IPS DF 19.7 (cell line): ENCODE data around the gene MRPL34.

Experiments used
- DNase-seq: peaks from one replicate; pipeline ENCODE4 v3.0.0-alpha.2; 2013; ENCODE audit warnings: low read depth, low spot score

MRPL34 gene

DNA sequence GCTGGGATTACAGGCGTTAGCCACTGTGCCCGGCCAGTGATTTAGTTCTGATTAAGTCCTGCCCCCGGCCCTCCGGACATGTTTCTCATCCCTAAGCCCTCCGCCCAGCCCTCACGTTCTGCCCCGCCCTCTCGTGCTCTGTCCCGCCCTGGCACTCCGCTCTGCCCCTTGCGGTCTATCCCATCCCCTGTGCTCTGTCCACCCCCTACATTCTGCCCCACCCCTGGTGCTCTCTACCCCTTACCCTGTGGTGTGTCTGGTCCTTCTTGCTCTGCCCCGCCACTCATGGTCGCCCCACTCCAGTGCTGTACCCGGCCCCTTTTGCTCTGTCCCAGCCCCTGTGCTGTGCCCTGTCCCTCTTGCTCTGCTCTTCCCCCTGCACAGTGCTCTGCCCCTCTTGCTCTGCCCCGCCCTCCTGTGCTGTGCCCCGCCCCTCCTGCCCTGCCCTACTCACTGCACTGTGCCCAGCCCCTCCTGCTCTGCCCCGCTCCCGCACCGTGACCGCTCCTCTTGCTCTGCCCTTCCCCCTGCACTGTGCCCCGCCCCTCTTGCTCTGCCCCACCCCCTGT is 34.7 kb downstream of the MRPL34 start:
- no peak for DNase-seq

DNA sequence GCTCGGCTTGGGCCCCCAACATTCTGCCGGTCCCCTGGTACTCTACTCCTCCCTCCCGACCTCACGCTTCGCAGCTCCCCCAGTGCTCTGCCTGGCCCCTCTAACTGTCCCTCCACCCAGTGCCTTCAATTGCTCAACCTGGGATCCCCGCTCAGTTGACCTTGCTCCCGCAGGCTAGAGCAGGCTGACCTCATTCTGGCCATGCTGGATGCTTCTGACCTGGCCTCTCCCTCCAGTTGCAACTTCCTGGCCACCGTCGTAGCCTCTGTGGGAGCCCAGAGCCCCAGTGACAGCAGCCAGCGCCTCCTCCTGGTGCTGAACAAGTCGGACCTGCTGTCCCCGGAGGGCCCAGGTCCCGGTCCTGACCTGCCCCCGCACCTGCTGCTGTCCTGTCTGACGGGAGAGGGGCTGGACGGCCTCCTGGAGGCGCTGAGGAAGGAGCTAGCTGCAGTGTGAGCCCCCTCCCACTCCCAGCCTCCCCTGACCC is 35.2 kb downstream of the MRPL34 start:
- no peak for DNase-seq

DNA sequence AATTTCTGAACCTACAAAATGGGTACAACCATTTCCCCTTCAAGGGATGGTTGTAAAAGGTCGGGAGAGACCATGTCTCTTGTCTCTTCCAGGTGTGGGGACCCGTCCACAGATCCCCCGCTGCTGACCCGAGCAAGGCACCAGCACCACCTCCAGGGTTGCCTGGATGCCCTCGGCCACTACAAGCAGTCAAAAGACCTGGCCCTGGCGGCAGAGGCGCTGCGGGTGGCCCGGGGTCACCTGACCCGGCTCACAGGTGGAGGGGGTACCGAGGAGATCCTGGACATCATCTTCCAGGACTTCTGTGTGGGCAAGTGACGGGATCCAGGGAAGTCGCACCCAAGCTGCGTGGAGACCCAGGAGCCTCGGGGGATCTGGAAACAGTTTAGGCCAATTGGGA is 35.7 kb downstream of the MRPL34 start:
- DNase-seq: no peak

DNA sequence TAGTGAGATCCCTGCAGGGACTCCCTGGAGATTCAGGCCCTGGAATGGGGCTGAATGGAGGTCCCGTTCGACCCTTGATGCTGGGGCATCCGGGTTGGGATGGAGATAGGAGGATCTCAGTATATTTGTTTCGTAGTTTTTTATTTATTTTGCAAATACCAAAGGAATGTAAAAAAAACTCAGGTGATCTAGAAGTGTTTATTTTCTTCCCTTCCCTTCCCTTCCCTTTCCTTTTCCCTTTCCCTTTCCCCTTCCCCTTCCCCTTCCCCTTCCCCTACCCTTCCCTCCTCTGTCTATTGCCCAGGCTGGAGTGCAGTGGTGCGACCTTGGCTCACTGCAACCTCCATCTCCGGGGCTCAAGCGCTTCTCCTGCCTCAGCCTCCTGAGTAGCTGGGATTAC is 36.2 kb downstream of the MRPL34 start:
- no peak for DNase-seq

DNA sequence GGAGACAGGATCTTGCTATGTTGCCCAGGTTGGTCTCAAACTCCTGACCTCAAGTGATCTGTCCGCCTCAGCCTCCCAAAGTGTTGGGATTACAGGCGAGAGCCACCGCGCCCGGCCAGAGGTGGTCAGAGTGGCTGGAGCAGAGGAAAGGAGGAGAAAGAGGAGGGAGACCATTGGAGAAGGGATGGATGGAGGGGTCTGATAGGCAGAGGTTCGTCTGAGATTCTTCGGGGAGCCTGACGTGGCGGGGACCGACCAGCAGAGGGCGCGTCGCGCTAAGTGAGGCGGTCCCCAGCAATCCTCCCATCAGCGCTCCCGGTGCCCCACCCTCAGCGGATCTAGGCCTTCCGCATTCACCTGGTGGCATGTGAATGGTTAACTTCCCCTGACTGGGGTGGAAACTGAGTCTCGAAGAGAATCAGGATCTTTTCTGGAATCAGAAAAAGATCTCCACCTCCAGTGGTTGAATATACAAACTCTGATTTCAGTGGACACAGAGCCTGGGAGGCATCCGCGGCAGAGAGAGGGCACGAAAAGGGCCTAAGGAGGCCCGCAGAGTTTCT is 40.5 kb downstream of the MRPL34 start:
- DNase-seq: no peak

DNA sequence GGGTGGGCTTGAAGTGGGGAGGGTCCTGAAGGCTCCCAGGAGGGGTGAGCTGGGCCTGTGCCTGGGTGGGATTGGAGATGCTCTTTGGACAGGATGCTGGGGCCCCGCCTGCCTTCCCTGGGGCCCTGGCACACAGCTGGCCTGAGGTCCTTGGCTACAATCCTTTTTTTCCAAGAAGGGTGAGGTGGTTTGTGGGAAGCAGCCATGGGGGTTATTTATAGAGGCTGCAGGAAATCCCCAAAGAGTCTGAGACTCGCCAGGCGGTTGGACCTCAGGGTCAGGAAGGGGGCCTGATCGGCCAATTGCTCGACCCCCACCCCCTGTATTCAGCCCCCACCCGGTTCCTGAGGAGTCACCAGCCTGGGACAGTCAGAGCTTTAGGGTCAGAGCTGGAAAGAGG is 41.7 kb downstream of the MRPL34 start:
- no peak for DNase-seq

DNA sequence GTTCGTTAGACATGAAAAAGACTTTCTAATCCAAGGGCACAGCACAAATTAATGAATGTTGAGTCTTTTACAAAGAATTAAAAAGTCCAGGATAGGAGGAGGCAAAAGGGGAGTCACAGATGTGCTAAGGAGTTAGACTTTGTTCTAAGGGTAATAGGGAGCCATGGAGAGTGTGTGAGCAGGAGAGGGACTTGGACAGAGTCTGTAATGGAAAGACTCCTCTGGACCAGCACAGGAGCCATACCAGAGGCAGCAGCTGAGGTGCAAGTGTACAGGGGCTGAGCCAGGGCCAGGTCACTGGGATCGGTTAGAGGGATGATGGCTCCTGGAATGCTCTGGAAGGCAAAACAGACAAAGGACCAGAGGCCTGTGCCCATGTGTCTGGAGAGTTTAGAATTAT is 42.2 kb downstream of the MRPL34 start:
- no peak for DNase-seq

DNA sequence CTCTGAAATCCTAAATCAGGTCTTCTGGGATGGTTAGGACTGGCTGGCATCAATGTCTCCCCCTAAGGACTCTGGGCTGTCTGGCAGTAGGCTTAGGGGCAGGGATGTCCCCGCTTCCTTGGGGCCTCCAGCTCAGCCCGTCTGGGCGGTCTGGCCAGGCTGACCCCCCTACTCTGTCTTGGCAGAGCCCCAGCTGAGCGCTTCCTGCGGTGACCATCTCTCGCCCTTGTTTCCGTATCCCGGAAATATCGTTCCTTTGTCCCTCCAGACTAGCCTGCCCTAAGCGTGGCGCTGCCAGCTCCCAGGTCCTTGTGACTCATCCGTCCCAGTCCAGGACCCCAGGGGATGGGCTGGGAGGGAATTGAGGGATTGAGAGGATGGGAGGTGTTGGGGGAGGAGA is 43.0 kb downstream of the MRPL34 start:
- no peak for DNase-seq

DNA sequence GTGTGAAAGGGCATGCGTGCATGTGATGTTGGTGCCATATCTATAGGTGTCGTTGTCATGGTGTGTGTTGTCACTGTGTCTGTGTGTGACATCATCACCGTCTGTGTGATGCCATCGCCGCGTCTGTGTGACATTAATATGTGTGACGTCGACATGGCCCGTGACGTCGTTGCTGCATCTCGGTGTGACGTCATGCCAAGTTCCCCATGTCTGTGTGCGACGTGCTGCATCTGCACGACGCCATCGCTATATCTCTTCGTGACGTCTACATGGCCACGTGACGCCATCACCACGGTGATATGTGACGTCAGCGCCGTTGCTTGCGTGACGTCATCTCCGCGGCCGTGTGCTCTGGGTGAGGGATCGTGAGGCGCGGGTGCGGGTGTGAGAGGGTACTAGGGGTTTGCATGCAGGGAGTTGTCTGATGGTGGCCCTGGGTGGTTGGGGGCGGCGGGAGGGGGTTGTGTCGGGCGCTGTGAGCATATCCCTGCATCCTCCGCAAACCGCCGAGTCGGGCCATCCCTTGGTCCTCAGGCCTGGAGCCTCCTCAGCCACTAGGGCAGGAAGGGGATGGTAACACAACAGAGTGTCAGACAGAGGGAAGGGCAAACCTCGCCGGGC is 46.3 kb downstream of the MRPL34 start:
- DNase-seq: no peak

DNA sequence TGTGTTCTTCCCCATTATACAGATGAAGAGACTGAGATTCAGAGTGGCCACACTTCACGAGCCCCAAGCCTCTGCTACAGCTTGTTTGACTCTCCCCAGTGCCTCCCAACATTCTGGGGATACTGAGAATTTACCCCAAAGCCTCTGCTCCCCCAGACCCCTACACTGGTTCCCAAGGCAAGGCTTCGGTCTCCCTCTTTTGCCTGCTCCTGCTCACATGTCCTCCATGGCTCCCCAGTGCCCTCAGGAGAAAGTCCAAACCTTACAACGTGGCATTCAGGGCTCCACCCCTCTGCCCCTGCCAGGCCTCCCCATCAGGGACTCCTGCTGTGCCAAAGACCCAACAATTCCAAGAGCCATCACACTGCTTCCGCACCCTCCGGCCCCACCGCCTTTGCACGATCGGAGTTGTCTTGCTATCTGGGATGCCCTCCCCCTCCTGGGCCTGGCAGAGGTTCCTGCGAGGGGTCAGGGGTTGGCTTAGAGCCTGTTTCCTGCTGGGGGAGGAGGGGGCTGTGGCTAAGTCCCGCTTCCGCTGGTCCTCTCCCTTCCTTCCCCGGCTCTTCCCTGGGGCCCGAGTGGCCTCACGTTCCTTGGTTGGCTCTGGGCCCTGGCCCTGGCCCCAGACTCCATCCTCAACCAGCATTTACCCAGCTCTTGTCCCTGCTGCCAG is 47.1 kb downstream of the MRPL34 start:
- DNase-seq: no peak

DNA sequence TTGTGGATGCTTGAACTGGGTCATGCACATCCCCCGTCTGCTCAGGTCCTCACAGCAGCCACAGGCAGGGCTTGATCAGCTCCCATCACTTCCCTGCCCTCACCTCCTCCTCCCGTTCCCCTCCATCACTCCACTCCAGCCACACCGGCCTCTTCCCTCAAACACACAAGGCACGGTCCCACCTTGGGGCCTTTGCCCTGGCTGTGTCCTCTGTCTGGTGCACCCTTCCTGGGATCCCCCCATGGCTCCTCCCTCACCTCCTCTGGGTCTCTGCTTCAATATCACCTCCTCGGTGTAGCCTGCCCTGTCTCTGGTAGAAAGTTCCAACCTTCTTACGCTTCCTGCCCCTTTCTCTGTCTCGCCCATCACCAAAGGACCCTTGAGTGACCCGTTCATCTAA is 47.7 kb downstream of the MRPL34 start:
- DNase-seq: no peak
